Neural crest cell (in vitro differentiated cells): ENCODE results near the gene ALKBH2. TPM values are rescaled to one million over a fixed set of nuclear protein-coding genes. Genes with fewer than 3 reads are reported as not detected.

Experiments
- DNase-seq: peaks from one replicate; pipeline ENCODE4 v3.0.0; 2021; ENCODE audit warnings: low read depth, mixed read lengths, low spot score
- H3K27ac Mint-ChIP-seq: one replicate; pipeline ENCODE4 v1.8.0; 2021; ENCODE audit warnings: mild to moderate bottlenecking, mixed read lengths; ENCODE audit not compliant: unreplicated experiment
- H3K27me3 Mint-ChIP-seq: 2 replicates; pipeline ENCODE4 v1.8.0; 2021; ENCODE audit warnings: low read depth, mild to moderate bottlenecking, mixed read lengths
- H3K36me3 Mint-ChIP-seq: 2 replicates; pipeline ENCODE4 v1.8.0; 2021; ENCODE audit warnings: low read depth, mild to moderate bottlenecking, mixed read lengths
- H3K4me1 Mint-ChIP-seq: 2 replicates; pipeline ENCODE4 v1.8.0; 2021; ENCODE audit warnings: mixed read lengths
- H3K4me3 Mint-ChIP-seq: one replicate; pipeline ENCODE4 v1.8.0; 2021; ENCODE audit warnings: mild to moderate bottlenecking, mixed read lengths
- H3K9me3 Mint-ChIP-seq: 2 replicates; pipeline ENCODE4 v1.8.0; 2021; ENCODE audit warnings: mixed read lengths
- CTCF ChIP-seq: fragments of 200-600 bp; sonication (generic); conservative IDR thresholded peaks from 2 replicates; pipeline ENCODE4 v1.5.0; 2021; ENCODE audit warnings: antibody characterized with exemption, mild to moderate bottlenecking
- total RNA-seq: library from RNA; stranded (reverse); gene quantifications from 2 replicates; pipeline ENCODE4 v1.2.1, GENCODE V29; 2021

Gene ALKBH2
- total RNA-seq, 1 donor from 2014 or later: 33.1 TPM

- peaks cover 32% of the 10 kb centered on the region for H3K4me1 Mint-ChIP-seq
- no peak for TF ChIP-seq CTCF
- no peaks in the 10 kb centered on the region for H3K27me3 Mint-ChIP-seq
- no peaks in the 10 kb centered on the region for H3K9me3 Mint-ChIP-seq
- H3K36me3 Mint-ChIP-seq: peaks cover 5% of the 10 kb centered on the region
- no peak overlapping the region for H3K27ac Mint-ChIP-seq
- no peak overlapping the region for H3K4me3 Mint-ChIP-seq
- DNase-seq: no peak
Observed at GRCh38 chr12:109112720-109113465, 19.6 kb upstream of the ALKBH2 start.

GRCh38 chr12:109110988-109111495 lies 17.8 kb upstream of the ALKBH2 start:
- Mint-ChIP-seq H3K36me3 (peaks cover 11% of the 10 kb centered on the region), H3K4me1 (peaks cover 31% of the 10 kb centered on the region), H3K27ac (no peak overlapping the region), H3K9me3 (no peaks in the 10 kb centered on the region), H3K27me3 (no peaks in the 10 kb centered on the region), H3K4me3 (peak overlapping the region; percentile 38)
- no peak for TF ChIP-seq CTCF
- DNase-seq: peak; percentile 64

- no peak for TF ChIP-seq CTCF
- H3K4me1 Mint-ChIP-seq: peaks cover 20% of the 10 kb centered on the region
- H3K27me3 Mint-ChIP-seq: no peaks in the 10 kb centered on the region
- H3K9me3 Mint-ChIP-seq: no peaks in the 10 kb centered on the region
- peak overlapping the region; percentile 38 for H3K4me3 Mint-ChIP-seq
- peak overlapping the region; percentile 80 for H3K27ac Mint-ChIP-seq
- DNase-seq: no peak
- H3K36me3 Mint-ChIP-seq: peaks cover 21% of the 10 kb centered on the region
Observed at GRCh38 chr12:109109746-109110350, 16.6 kb upstream of the ALKBH2 start.

GRCh38 chr12:109105176-109105575 lies 11.9 kb upstream of the ALKBH2 start:
- Mint-ChIP-seq H3K27me3 (no peaks in the 10 kb centered on the region), H3K36me3 (peaks cover 34% of the 10 kb centered on the region), H3K9me3 (no peaks in the 10 kb centered on the region), H3K4me3 (no peak overlapping the region), H3K27ac (no peak overlapping the region), H3K4me1 (peaks cover 10% of the 10 kb centered on the region)
- DNase-seq: no peak
- TF ChIP-seq CTCF: no peak

- Mint-ChIP-seq H3K9me3 (no peaks in the 10 kb centered on the region), H3K4me1 (peaks cover 22% of the 10 kb centered on the region), H3K4me3 (peak overlapping the region; percentile 68), H3K36me3 (peaks cover 35% of the 10 kb centered on the region), H3K27me3 (no peaks in the 10 kb centered on the region), H3K27ac (no peak overlapping the region)
- DNase-seq: no peak
- TF ChIP-seq CTCF: no peak
Observed at GRCh38 chr12:109102491-109102890, 9.2 kb upstream of the ALKBH2 start.
